ENCODE measurements around the gene MAGI1.
"Not testable (repeated sequence)": the region's sequence is repeated elsewhere in the genome, so short reads cannot be mapped to it uniquely, and the experiment has no call there.

MAGI1 gene

DNA sequence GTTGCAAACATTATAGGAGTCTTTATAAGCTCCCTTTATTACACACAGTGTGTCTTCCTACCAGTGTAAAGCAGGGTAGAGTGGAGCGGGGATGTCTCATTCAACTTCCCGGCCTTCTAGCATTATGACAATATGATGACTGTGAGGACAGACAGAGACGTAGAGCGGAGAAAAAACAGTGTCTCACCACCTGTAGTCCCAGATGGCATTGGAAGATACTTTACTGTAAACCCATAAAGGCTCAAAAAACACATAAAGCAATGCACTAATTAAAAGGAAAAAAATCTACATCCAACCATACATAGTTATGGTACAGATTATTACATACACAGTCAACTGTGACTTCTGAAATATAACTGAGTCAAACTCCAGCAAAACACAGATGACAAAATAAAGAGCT is 383.7 kb downstream of the MAGI1 start:
- no peak for DNase-seq

DNA sequence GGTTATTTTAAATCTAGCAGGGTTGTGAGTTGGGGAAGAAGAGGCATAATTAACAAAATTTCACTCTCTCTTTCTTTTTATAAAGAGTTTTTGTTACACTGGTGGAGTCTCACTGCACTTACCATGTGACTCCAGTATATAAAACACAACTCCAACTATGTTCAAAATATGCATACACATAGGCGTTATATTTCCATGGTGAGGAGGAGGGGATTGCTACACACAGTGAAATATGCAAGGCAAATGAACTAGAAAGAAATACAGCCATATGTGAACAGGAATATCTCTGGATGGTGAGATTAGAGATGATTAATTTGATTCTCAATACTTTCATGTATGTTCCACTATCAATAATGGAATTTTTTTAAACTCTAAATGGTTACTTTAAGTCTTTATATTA is 385.0 kb downstream of the MAGI1 start:
- no peak for DNase-seq

DNA sequence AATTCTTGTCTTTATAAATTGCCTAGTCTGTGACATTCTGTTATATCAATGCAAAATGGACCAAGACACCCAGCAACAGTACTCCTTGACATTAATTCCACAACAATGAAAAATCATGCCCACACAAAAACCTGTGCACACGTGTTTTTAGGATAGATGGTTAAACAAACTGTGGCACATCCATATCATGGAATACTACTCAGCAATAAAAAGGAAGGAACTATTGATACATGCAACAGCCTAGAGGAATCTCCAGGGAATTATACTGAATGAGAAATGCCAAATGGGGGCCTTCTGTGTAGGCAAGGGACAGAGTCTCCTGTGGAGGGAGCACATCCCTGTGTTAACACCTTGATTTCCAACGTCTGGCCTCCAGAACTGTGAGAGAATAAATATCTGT is 388.5 kb downstream of the MAGI1 start:
- DNase-seq, result no peak

DNA sequence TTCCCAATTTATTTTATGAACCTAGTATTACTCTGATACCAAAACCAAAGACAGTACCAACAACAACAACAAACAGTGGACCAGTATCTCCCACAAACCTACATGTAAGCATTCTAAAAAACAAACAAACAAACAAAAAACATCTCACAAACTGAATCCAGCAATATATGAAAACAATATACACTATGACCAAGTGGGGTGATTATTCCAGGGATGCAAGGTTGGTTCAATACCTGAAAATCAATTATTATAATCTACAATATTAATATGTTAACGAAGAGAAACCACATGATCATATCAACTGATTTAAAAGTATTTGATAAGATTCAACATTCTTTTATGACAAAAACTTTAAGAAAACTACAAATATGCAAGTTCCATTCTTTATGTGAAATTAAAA is 391.3 kb downstream of the MAGI1 start:
- DNase-seq, result no peak

DNA sequence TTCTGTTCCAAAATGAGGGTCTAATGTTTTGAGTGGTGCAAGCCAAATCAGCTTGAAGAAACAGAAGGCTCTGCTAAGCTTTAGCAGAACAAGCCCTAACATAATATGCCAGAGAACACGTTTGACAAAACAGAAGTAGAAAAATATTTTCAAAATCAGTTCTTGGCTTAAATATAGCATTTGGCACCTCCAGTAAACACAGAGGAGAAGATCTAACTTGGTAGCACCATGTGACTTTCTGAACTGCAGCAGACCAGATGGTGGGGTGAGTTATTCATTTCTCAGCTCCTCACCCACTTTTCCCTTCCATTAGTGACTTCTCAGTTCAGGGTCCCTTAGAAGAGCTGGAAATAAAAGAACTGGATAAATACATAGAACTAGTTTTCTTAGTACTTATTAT is 395.8 kb downstream of the MAGI1 start:
- DNase-seq, result no peak

DNA sequence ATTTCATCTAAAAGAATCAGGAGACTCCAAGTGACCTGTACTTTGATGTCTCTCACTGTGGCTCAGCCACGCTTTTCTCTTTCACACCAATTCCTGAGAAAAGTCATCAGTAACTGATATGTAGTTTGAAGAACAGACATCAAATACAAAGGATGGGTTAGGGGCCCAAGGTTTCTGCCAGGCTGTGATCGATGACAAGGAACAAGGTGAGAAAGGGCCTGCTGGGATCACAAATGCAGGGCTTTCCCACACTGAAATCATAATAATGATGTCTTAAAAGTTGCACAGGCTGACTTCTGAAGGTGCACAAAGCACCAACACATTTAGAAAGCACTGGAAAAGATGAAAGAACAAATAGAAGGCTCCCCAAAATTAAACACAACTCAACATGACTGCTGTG is 396.9 kb downstream of the MAGI1 start:
- DNase-seq, result no peak

DNA sequence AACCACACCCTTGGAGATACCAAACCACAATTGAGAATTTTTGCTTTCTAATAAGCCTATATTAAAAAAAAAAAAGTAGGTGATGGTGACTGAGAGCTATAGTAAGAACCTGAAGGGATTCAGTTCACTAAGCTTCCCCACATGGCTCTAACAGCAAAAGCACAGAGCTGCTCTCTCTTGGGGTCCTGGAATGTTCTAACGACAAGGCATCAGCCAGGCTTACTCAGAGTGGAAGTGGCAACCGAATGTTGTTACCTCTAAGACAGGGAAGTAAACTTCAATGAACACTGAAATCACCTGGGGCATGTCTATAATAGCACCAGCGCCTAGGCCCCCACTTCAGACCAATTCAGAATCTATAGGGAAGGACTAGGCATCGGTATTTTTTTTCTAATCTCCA is 397.7 kb downstream of the MAGI1 start:
- no peak for DNase-seq

DNA sequence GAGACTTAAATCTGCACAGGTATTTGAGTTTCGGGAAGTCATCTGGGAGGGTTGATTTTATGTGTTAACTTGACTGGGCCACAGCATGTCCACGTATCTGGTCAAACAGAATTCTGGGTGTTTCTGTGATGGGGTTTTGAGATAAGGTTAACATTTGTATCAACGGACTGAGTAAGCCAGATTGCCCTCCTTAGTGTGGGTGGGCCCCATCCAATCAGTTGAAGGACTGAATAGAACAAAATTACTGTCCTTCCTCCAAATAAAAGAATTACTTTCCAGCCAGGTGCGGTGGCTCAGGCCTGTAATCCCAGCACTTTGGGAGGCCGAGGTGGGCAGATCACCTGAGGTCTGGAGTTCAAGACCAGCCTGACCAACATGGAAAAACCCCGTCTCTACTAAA is 399.3 kb downstream of the MAGI1 start:
- no peak for DNase-seq

DNA sequence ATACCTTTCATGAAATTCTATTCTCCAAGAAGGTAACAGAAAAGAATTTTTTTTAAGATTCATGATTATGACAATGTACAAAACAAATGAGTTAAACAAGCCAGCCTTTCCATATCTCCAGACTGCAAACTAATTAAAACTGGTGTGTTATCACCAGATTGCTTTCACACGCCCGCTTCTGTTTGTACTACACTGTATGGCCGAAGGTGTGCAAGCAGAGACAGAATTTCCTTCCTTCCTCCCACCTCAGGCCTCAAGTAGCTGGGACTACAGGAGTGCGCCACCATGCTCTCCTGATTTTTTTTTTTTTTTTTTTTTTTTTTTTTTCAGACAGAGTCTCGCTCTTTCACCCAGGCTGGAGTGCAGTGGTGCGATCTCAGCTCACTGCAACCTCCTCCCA is 400.4 kb downstream of the MAGI1 start:
- no peak for DNase-seq

DNA sequence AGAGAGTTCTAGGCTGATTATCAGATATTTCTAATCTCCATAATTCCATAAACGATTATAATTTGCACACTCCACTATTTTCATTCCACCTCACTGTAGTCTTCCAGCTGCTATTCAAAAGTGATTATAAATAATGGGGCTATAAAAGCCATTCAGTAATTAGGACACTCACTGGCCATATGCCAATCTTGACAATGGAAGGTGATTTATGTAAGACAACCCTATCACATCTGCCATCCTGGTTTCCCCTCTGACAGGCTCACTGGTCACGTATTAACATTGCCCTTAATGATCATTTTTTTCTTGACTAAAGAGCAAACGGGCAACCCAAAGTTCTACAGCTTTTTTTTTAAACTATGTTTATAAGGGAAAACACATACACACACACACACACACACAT is 402.4 kb downstream of the MAGI1 start:
- no peak for DNase-seq

DNA sequence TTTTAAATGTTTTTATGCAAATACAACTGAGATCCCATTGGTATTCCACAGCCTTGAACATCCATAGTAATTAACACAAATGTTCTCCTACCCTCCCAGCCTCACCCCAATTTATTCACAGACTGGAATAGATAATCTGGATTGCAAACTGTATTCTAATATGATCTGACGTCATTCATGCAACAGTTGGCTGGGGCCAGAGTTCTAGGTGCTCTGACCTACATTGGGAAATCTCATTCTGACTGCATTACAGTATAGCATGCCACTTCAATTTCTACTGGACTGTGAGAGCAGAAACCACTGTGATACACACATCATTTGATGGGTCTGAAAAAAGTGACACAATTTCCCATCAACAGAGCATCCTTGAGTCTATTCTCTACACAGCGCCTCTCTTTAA is 403.1 kb downstream of the MAGI1 start:
- no peak for DNase-seq

DNA sequence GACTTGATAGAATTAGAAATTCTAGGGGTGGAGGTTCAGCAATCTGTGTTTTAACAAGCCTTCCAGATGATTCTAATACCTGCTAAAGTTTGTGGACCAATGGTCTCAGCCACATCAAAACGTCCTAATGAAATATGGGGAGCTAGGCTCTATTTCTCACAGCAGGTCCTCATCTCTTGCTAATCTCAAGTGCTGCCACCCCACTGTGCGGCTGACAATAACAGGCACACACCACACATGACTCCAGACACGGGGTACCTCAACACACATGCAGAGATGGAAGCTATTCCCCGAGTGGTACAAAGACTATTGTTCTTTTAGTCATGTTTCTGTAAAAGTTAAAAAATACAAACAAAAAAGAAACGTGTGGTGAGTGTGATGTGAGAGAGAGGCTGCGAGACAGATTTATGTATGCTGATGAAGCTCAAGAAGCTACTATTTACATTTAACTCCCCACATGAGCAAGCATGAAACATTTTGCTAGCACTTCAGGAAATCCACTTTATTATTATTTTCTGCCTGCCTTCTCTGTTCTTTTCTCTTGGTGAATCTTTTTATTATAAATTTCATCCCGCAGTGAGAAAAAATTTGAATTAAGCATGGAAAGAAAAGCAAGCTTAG is 405.6 kb downstream of the MAGI1 start:
- no peak for DNase-seq

DNA sequence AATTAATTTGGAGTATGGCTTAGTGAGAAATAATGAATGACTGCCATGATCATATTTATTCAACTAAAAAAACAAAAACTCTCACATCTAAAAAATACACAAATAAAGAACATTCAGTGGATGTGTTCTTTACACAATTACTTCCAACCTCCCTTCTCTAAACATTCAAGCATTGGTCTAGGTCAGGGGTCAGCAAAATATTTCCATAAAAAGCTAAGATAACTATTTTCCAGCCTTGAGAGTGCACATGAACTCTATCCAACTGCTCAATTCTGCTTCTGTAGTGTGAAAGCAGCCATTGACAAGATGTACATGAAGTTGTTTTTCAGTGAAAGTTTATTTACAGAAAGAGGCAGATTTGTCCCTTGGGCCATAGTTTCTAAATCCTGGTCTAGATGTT is 406.3 kb downstream of the MAGI1 start:
- DNase-seq, result no peak

DNA sequence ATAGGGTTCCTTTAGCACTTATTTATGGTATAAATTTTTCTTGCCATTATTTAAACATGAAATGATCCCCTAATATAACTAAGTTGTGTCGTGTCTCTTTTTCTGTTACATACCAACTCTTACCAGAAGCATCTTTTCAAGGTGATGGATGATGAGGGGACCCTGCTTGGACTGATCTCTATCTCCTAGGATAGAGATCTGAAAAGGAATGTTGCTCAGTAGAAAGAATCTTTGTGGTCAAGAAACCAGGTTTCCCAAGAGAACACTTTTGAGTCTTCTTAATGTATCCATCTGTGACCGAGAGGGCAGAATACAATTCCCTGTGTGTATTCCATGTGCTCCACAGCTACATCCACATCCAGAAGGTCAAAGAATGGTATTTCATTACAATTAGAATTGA is 409.7 kb downstream of the MAGI1 start:
- DNase-seq, result no peak

DNA sequence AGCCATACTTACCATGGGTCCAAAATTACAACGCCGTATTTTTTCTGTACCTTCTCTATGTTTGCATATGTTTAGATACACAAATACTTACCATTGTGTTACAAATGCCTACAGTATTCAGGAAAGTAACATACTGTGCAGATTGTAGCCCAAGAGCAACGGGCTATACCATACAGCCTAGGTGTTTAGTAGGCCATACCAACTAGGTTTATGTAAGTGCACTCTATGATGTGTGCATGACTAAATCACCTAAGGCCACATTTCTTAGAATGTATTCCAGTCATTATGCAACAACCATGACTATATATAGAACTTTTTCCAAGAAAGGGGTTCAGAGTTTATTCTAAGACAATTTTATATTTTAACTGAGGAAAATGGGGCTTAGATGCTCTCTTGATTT is 411.7 kb downstream of the MAGI1 start:
- DNase-seq, result no peak

DNA sequence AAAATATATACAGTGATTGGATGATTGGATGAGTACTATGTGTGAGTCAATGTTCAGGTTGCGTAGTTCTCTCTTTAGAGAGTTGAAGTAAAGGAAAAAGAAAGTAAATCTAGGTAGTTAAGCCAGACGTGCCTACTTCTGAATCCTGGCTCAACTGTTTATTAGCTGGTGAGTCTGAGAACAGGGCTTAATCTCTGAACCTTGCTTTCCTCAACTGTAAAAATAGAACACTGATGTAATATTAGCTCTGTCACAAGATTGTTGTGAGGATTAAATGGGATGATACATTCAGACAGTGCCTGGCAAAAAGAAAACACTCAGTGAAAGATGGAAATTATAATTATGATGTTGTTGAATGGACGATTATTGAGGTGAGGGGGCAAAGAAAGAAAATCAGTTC is 413.4 kb downstream of the MAGI1 start:
- DNase-seq, result no peak

DNA sequence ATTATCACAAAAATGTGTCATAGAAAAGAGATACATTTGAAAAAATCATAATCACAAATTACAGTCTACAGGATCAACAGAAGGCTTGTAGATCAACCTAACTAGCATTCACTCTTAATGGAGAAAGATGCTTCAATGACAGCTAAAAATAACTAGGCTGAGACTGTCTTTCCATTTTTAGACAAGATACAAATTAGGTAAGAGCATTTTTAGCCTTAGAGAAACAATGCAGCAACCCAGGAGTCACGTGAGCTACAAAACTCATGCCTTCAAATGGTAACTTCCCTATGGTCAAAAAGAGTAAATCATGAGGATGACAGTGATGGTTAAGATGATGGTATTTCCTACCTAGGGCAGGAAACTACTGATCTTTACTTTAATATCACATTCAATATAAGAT is 415.4 kb downstream of the MAGI1 start:
- DNase-seq, result no peak

DNA sequence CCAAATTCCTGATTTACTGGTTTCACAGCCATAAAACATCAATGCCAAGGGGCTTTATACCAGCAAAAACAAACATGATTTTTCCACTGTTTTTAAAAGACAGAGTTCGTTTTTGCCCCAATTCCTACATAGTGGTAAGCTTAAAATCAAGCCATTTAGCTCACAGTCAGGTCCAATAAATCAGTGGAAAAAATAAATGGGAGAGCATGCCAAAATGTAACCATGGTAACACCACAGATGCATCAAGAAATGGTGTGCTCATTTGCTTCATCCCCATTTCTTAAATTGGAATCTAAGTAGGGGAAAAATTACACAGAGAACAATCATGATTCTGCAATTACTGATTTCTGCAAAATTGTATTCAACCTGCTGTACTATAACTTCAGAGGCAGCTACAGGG is 418.8 kb downstream of the MAGI1 start:
- no peak for DNase-seq

DNA sequence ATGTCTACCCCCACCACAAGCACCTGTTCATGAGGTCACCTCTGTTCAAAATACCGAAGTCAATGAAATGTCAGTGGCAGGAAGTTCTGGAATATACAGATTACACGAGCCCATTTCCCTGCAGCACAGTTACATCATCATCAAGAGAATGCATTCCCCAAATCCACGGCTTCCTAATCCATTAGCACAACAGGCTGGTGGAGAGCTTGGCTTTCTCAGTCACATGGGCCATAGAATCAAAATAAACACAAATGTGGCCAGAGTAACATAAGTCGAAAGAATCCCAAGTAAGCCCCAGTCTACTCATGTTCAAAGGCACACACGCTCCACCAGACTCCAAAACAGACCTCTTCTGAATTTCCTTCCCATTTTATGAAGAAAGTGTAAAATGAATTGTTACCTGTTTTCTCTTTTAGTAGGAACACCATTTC is 419.3 kb downstream of the MAGI1 start:
- DNase-seq, result no peak

DNA sequence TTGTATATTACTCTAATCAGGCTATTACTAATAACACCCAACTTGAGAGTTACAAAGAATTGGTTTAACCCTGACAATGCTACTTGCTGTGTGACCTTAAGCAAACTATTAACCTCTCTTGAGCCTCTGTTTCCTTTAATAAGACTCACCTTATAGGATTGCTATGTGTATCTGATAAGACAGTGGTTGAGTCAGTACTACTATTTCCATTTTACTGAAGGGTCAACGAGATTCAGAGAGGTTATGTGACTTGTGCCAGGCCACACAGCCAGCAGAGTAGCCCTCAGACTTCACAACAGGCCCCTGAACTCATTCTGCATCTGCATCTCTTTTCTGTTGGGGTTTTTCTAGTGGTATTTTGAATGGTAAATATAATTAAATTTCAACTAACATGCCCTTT is 420.1 kb downstream of the MAGI1 start:
- no peak for DNase-seq

DNA sequence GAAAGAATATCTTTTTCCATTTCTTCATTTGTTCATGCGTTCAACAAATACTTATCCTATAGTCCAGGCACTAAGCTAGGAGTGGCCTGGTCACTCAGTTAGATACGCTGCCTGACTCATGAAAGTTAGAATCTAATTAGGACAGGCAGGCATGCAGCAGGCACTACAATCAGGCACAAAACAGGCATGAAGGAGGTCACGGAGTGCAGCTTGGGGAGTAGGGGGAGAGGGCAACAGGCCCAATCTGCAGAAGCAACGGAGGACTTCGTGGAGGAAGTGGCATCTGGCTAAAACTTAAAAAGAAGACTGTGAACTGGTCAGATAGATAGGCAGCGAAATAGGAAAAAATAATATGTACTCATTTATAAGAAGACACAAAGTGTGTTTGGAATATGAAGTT is 420.9 kb downstream of the MAGI1 start:
- DNase-seq, result no peak

DNA sequence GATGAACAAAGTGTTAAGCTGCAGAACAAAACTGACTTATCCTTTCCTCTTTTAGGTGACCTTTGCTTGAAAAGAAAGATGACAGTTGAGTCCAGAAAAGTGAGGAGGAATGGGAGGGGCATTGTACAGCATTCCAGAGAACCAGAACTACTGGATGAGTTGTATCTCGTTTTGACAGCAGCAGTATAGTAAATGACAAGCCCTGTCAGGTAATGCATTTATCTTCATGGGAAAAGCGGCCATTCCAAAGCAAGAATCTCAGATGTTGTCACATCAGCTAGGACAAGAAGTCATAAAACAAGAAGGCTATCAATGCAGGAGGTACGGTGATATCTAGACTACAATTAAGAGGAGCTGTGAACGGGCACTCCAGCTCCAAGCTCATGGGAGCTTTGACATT is 421.5 kb downstream of the MAGI1 start:
- DNase-seq, result no peak

DNA sequence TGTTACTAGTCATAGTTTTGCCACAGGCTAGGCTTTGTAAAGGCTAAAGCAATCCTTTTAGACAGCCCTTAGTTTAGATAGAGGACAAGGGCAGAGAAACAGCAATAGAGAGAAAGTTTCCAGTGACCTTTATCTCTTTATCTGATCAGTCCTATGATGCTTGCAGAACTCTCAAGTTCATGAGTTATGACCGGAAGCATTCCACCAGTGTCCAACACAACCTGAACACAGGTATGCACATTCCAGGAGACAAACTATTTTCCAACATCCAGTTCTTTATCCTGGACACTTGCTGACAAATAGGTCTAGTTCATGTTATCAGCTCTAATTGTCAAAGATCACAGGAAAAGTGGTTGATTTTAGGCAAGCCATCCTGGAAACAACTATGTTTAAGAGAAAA is 422.2 kb downstream of the MAGI1 start:
- no peak for DNase-seq

DNA sequence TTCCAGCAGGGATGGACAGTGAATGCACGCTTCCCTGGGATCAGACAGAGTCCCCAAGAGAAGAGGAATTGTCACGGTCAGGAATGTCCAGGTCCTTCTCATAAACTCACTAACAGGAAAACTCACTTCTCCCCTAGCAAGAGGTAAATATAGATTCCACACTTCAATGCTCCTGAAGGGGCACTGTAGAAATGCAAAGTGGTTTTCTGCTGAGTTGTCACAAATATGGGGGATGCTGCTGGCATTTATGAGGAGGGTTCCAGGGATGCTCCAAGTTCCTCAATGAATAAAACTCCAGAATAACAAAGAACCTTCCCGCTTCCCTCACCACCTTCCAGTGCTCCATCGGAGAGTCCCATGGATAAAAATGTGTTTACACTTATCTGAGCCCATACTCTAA is 423.4 kb downstream of the MAGI1 start:
- DNase-seq, result no peak

DNA sequence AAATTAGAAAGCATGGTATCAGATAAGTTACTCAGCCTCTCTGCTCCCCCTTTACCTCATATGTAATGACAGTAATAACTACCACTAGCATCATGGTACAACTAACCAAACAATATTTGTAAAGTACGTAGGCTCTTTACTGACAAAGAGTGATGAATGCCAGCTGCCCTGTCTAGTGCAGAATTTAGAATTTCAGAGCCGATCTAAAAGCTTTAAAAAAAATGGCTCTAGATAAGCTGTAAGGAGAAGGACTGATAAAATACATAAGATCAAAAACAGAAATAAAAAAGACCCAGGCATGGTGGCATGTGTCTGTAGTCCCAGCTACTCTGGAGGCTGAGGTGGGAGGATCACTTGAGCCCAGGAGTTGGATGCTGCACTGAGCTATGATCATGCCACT is 424.1 kb downstream of the MAGI1 start:
- no peak for DNase-seq

DNA sequence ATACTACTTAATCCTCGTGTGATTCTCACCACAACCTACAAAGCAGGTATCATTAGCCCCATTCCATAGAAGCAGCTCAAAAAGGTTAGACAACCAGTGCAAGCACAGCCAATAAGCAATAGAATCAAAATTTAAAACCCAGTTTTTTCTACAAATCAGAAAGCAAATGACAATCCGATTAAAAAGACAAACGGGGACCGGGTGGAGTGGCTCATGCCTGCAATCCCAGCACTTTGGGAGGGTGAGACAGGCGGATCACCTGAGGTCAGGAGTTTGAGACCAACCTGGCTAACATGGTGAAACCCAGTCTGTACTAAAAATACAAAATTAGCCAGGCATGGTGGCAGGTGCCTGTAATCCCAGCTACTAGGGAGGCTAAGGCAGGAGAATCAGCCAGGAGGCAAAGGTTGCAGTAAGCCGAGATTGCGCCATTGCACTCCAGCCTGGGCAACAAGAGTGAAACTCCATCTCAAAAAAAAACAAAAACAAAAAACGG is 430.7 kb downstream of the MAGI1 start:
- not testable (repeated sequence) for DNase-seq

Data from stimulated activated CD4-positive, alpha-beta T cell treated with anti-CD3 and anti-CD28 coated beads, Interleukin-12 subunit alpha, Interleukin-12 subunit beta, amount 100 ng/mL, for 4 hours (primary cell).